Measurements from ENCODE around the gene GUCA1A.

DNA sequence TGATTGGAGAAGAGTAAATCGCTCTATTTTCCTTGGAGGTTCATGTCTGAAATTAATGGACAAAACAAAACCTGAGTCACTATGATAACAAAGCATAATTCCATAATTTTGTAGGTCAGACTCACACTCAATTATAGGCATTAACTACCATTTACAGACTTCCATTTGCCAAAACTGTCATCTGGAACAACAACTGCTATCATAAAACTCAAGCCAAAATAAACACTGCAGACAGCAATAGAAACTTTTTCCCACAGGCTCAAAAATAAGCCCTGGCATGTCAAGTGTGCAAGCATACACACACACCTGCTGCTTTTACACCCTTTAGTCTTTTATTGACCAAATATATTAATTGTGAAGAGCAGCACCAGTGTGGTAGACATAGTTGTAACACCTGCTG lies 37.4 kb downstream of the GUCA1A start:
- no peak for TF ChIP-seq POLR2A (IDR thresholded peaks at IDR 0.05; ENCODE audit: extremely low read depth, insufficient read length)
- TF ChIP-seq, protein P1, sequence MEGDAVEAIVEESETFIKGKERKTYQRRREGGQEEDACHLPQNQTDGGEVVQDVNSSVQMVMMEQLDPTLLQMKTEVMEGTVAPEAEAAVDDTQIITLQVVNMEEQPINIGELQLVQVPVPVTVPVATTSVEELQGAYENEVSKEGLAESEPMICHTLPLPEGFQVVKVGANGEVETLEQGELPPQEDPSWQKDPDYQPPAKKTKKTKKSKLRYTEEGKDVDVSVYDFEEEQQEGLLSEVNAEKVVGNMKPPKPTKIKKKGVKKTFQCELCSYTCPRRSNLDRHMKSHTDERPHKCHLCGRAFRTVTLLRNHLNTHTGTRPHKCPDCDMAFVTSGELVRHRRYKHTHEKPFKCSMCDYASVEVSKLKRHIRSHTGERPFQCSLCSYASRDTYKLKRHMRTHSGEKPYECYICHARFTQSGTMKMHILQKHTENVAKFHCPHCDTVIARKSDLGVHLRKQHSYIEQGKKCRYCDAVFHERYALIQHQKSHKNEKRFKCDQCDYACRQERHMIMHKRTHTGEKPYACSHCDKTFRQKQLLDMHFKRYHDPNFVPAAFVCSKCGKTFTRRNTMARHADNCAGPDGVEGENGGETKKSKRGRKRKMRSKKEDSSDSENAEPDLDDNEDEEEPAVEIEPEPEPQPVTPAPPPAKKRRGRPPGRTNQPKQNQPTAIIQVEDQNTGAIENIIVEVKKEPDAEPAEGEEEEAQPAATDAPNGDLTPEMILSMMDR (IDR thresholded peaks at IDR 0.05; ENCODE audit: low read depth, low read length) = no peak
- no peak for TF ChIP-seq MYC (IDR thresholded peaks at IDR 0.05; ENCODE audit: low read depth, low read length)
